ENCODE measurements around the gene COPZ1. TPM values are rescaled to one million over a fixed set of nuclear protein-coding genes. Genes with fewer than 3 reads are reported as not detected.

Gene COPZ1
- total RNA-seq, 1 donor from 2014 or later, result 114 TPM

- intact Hi-C loops (cut with micrococcal nuclease), result no loop called here
- DNase-seq, result peak; percentile 84
- peak; percentile 38 for ATAC-seq
These were observed 46.6 kb downstream of the COPZ1 start for GRCh38 chr12:54371328-54372112.

- intact Hi-C loops (cut with micrococcal nuclease), result no loop called here
- no peak for ATAC-seq
- peak; percentile 48 for DNase-seq
These were observed 47.3 kb downstream of the COPZ1 start for GRCh38 chr12:54372113-54372806.

GRCh38 chr12:54373649-54374561 lies 49.0 kb downstream of the COPZ1 start:
- ATAC-seq, result no peak
- DNase-seq, result no peak
- intact Hi-C loops (cut with micrococcal nuclease), result no loop called here

DNA sequence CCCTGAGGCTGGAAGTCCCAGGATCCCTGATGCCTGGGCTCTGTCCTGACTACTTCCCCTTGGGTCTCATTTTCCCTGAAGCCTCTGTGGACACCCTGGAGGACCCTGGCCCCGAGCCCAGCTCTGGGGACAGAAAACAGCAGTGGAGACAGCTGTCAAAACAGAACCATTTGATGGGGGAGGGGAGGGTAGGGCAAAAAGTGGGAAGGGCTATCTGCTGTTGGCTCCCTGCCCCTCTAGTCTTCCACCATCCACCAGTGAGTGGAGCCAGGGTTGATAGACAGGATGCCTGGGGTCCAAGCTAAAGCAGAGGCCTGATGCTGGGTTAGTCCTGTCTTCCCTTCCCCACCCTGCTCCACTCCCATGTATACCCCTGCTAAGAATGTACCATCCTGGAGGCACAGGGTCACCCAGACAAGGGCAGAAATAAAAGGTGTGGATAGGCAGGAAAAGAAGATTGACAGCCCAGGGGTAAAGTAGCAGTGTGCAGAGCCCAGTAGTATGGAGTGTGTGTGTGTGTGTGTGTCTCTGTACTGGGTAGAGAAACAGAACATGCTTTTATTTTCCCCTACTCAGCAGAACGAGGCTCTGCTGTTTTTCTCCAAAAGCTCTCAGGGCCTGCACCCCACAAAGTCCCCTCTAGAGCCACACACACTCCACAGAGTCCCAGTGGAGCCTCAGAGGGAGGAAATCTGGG lies 49.8 kb downstream of the COPZ1 start:
- intact Hi-C loops (cut with micrococcal nuclease), result no loop called here
- DNase-seq, result peak; percentile 74
- peak; percentile 0 for ATAC-seq

DNA sequence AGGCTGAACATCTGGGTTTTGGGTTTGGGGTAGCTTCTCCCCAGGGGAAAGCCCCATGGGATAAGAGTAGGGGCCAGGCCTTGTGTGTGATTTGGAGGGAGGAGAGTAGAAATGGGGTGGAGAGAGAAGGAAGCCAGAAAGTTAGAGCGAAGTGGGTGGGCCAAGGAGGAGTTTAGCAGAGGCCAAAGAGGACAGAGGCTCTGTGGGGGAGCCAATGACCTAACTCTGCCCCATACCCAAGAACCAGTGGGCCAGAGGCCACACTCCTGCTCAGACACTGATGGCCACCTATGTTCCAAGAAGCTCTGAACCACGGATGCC lies 50.3 kb downstream of the COPZ1 start:
- no peak for DNase-seq
- ATAC-seq, result peak; percentile 2
- intact Hi-C loops (cut with micrococcal nuclease), result no loop called here

GRCh38 chr12:54376596-54376995 lies 51.7 kb downstream of the COPZ1 start:
- ATAC-seq, result peak; percentile 14
- DNase-seq, result peak; percentile 54
- intact Hi-C loops (cut with micrococcal nuclease), result no loop called here

DNA sequence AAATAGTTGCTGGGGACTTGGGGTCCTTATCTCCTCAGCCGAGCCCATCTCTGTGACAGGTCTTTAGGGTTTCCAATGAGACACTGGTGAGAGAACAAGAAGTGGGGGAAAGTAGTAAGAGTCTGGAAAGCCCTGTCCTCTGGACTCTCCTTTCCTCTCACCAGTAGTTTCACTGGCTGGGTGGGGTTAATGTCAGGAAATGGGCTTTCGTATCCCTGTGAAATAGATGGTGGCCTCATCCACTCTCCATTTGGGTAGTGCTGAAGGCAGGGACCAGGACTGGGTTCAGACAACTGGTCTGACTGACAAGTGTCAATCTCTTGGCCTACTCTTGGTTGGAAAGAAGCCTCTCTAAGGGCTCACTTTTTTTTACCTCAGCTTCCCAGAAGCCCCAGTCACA lies 52.1 kb downstream of the COPZ1 start:
- no peak for ATAC-seq

DNA sequence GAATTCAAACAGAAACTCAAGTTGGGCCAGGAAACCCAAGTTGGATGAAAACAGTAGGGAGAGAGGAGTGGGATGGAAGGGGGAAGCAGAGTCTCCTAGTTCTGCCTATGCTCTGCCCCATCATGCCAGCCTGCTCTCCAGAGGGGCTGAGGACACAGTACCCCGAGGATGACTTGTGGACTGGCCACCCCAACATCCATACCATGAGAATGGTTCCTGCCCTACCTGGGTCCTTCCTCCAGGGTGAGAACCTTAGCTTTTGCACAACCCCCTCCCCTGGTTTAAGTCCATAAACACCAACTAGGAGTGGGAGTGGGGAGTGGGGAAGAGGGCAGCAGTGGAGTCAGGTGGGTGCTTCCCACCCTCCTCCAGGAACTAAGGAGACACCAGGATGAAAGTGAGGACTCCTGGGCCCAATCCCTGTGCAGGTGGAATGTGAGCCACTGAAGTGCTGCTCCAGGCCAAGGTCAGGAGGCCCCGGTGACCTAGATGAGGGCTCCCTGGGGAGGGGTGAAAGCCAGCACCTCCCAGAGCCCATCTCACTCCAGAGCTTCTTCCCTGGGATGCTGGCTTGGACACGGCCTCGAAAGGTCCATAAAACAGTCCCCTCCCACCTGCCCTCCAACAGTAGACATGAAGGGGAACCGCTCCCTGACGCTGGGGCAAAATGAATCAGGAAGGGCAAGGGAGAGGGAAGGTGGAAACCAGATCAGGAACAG lies 53.0 kb downstream of the COPZ1 start:
- DNase-seq (no peak), ATAC-seq (no peak)
- intact Hi-C loops (cut with micrococcal nuclease), result no loop called here

More for the DNA sequence above, 52.1 kb downstream of the COPZ1 start:
- intact Hi-C loops (cut with micrococcal nuclease), result no loop called here
- DNase-seq, result no peak

DNA sequence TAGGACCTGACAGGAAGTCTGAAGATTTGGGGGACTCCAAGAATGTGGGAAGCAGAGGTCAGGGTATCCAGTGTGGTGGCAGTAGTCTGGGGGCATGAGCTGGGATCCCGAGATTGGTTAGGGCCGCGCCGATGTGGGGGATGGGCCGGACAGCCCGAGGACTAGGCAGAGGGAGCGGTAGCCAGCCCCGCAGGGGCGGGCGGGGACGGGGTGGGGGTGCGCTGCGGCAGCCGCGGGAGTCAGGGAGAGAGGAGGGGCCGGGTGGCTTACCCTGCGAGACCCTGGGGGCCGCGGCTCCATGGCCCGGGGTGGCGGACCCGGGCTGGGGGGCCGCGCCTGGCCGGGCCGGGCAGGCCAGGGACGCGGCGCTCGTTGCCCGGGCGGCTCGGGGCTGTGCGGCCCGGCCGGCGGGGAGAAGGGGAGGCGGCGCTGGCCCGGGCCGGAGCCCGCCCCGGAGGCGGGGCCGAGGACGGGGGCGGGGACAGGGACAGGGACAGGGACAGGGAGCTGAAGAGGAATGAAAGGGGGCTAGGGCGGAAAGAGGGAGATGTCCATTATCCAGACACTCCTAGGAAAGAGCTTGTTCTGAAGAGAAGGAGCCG lies 54.0 kb downstream of the COPZ1 start:
- intact Hi-C loops (cut with micrococcal nuclease), result no loop called here
- ATAC-seq, result peak; percentile 89
- DNase-seq, result peak; percentile 87

- peak; percentile 96 for DNase-seq
- intact Hi-C loops (cut with micrococcal nuclease), result no loop called here
- peak; percentile 82 for ATAC-seq
These were observed 54.7 kb downstream of the COPZ1 start for GRCh38 chr12:54379398-54380201.

DNA sequence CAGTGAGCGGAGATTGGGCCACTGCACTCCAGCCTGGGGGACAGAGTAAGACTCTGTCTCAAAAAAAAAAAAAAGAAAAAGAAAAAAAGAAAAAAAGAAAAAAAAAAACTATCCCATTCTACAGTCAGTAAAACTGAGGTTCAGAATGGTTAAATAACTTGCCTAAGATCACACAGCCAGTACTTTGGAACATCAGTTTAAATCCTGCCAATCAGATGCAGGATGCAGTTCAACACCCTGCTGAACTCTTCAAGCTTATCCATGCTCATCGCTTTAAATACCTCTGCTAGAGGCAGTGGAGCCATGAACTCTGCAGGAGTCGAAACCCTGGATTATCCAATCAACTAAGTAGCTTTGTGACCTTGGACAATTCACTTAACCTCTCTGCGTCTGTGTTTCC lies 56.2 kb downstream of the COPZ1 start:
- no peak for DNase-seq
- intact Hi-C loops (cut with micrococcal nuclease), result no loop called here
- ATAC-seq, result no peak

- intact Hi-C loops (cut with micrococcal nuclease), result no loop called here
- no peak for DNase-seq
- no peak for ATAC-seq
These were observed 58.2 kb downstream of the COPZ1 start for GRCh38 chr12:54383041-54383609.

DNA sequence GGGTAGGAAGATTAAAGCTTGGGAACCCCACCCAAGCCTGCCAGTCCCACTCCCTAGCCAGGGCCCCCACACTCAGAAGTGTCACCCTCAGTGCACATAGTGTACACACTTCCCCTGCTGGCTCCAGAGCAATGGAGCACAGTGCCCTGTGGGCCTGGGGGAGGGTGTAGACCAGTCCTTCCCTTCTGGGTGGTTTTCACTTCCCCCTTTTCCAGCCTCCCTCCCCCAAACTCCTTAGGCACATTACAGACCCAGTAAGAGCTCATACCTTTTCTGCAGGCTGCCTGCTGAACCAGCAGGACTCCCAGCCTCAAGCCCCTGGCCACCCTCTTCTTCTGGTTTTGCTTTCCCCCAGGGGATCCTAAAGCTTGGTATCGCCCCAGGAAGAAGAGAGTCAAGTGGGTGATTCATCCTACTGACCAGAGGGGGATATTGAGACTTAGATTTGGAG lies 59.7 kb downstream of the COPZ1 start, which contains the start of gene ZNF385A:
TSS of gene ZNF385A (minus strand) at position 143 of the 451 bp plus-strand sequence. CDS start 219 bp downstream, outside the sequence.
- DNase-seq (no peak), ATAC-seq (peak; percentile 44)
- intact Hi-C loops (cut with micrococcal nuclease), result no loop called here

- ATAC-seq (peak; percentile 42), DNase-seq (peak; percentile 48)
- intact Hi-C loops (cut with micrococcal nuclease), result no loop called here
These were observed 60.5 kb downstream of the COPZ1 start for GRCh38 chr12:54385251-54385914.

GRCh38 chr12:54386403-54387113 lies 61.6 kb downstream of the COPZ1 start:
- ATAC-seq (no peak), DNase-seq (no peak)
- intact Hi-C loops (cut with micrococcal nuclease), result no loop called here

DNA sequence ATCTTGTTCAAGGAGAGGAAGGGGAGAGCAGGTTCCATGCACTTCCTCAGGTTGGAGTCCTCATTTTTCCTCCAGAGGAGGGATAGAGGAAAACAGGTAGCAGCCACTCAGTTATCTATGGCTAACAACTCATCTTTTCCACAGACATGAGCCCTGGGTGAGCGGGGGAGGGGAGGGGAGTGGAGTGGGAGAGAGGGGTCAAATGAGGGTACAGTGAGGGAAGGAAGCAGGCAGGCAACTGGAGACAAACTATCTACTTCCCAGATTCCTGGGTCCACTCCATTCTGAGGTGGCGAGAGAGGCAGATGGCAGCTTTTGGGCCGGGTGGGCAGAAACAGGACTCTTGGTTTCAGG lies 62.2 kb downstream of the COPZ1 start:
- intact Hi-C loops (cut with micrococcal nuclease), result no loop called here
- no peak for DNase-seq
- ATAC-seq, result no peak

All from left ventricle myocardium superior (tissue), 1 donor.